IMR-90 (cell line): ENCODE measurements around the gene MSH4. TPM values are rescaled to one million over a fixed set of nuclear protein-coding genes. Genes with fewer than 3 reads are reported as not detected.
A peak's percentile ranks its signal among the peaks of the same experiment; 100 is the strongest.

Experiments used
- ATAC-seq: fragments of 200-7000 bp; cut with Tn5 transposase; 2 replicates; pipeline ENCODE4 v1.9.1; 2020; ENCODE audit warnings: low read depth, mild to moderate bottlenecking, moderate library complexity
- BruUV-seq: library from RNA; stranded (reverse); fragments of 400-500 nt; replicated peaks from 2 replicates; lab custom pipeline; 2021; lab: Mats Ljungman, UMichigan
- CTCF ChIA-PET: fragments of 300-600 bp; formaldehyde crosslinking; extraction: SDS; loops from one replicate; lab custom pipeline; 2021; ENCODE audit warnings: antibody characterized with exemption; lab: Yijun Ruan, JAX
- POLR2A ChIA-PET: fragments of 300-600 bp; sonication (Branson Sonifier 250); formaldehyde crosslinking; loops from one replicate; lab custom pipeline; 2022; ENCODE audit warnings: antibody characterized with exemption; ENCODE audit not compliant: unreplicated experiment; lab: Charles Lee
- DNase-seq: peaks from one replicate; pipeline ENCODE4 v3.0.0; 2013
- H2AFZ ChIP-seq: replicated peaks from 2 replicates; pipeline ENCODE3; 2013; ENCODE audit warnings: low read length, mild to moderate bottlenecking; ENCODE audit not compliant: poor library complexity
- H2AK5ac ChIP-seq: 2 replicates; pipeline ENCODE4 v1.6.1; 2013; ENCODE audit warnings: low read depth, low read length, inconsistent platforms
- H2AK9ac ChIP-seq: replicated peaks from 2 replicates; pipeline ENCODE3; 2013; ENCODE audit warnings: mild to moderate bottlenecking, low read depth, low read length, moderate library complexity; ENCODE audit not compliant: poor library complexity
- H2BK120ac ChIP-seq: 2 replicates; pipeline ENCODE4 v1.6.1; 2013; ENCODE audit warnings: low read depth, low read length, inconsistent platforms
- H2BK15ac ChIP-seq: 3 replicates; pipeline ENCODE4 v1.6.1; 2013; ENCODE audit warnings: low read depth, low read length, inconsistent platforms
- H2BK20ac ChIP-seq: 2 replicates; pipeline ENCODE4 v1.6.1; 2013; ENCODE audit warnings: low read depth, mild to moderate bottlenecking, inconsistent platforms, low read length, moderate library complexity
- H2BK5ac ChIP-seq: 2 replicates; pipeline ENCODE4 v1.6.1; 2013; ENCODE audit warnings: mild to moderate bottlenecking, low read depth, low read length, inconsistent platforms; ENCODE audit not compliant: poor library complexity, severe bottlenecking
- H3K14ac ChIP-seq: replicated peaks from 2 replicates; pipeline ENCODE4 v1.6.1; 2013; ENCODE audit warnings: low read depth, low read length, inconsistent platforms
- H3K18ac ChIP-seq: 2 replicates; pipeline ENCODE4 v1.6.1; 2013; ENCODE audit warnings: low read depth, low read length, control low read depth
- H3K23ac ChIP-seq: 2 replicates; pipeline ENCODE4 v1.6.1; 2013; ENCODE audit warnings: low read depth, low read length, inconsistent platforms
- H3K27ac ChIP-seq: 2 replicates; pipeline ENCODE4 v1.5.1; 2013; ENCODE audit warnings: mild to moderate bottlenecking, control low read depth, low read length; ENCODE audit not compliant: insufficient read depth
- H3K27me3 ChIP-seq: 2 replicates; pipeline ENCODE4 v1.6.1; 2013; ENCODE audit warnings: low read length; ENCODE audit not compliant: control insufficient read depth, insufficient read depth
- H3K36me3 ChIP-seq: 2 replicates; pipeline ENCODE4 v1.6.1; 2013; ENCODE audit warnings: low read length, mixed read lengths; ENCODE audit not compliant: control insufficient read depth, insufficient read depth
- H3K4ac ChIP-seq: 2 replicates; pipeline ENCODE4 v1.6.1; 2013; ENCODE audit warnings: low read depth, low read length, inconsistent platforms
- H3K4me1 ChIP-seq: 2 replicates; pipeline ENCODE4 v1.6.1; 2013; ENCODE audit warnings: low read length, mixed read lengths; ENCODE audit not compliant: control insufficient read depth, insufficient read depth
- H3K4me2 ChIP-seq: 2 replicates; pipeline ENCODE4 v1.6.1; 2013; ENCODE audit warnings: low read depth, mild to moderate bottlenecking, control low read depth, low read length, moderate library complexity
- H3K4me3 ChIP-seq: 2 replicates; pipeline ENCODE4 v1.5.1; 2013; ENCODE audit warnings: low read depth, mild to moderate bottlenecking, control low read depth, low read length, moderate library complexity; ENCODE audit not compliant: insufficient read depth
- H3K56ac ChIP-seq: 2 replicates; pipeline ENCODE4 v1.6.1; 2013; ENCODE audit warnings: low read length, inconsistent platforms; ENCODE audit not compliant: insufficient read depth; ENCODE audit errors: extremely low read depth
- H3K79me1 ChIP-seq, 2 experiments: 2 replicates each; pipeline ENCODE4 v1.6.1; 2013; ENCODE audit warnings: low read length in 2 of 2, inconsistent platforms in 1 of 2, low read depth in 1 of 2
- H3K9ac ChIP-seq: 2 replicates; pipeline ENCODE4 v1.6.1; 2013; ENCODE audit warnings: low read depth, low read length, control low read depth
- H3K9me1 ChIP-seq: 2 replicates; pipeline ENCODE4 v1.6.1; 2013; ENCODE audit warnings: low read length, inconsistent platforms; ENCODE audit not compliant: insufficient read depth
- H3K9me3 ChIP-seq: 2 replicates; pipeline ENCODE4 v1.6.1; 2013; ENCODE audit warnings: low read length; ENCODE audit not compliant: control insufficient read depth, insufficient read depth
- H4K20me1 ChIP-seq: 2 replicates; pipeline ENCODE4 v1.6.1; 2013; ENCODE audit warnings: low read length, inconsistent platforms; ENCODE audit not compliant: insufficient read depth
- H4K5ac ChIP-seq: 2 replicates; pipeline ENCODE4 v1.6.1; 2013; ENCODE audit warnings: mild to moderate bottlenecking, low read depth, low read length, control low read depth
- H4K8ac ChIP-seq, 2 experiments: 2 replicates each; pipeline ENCODE4 v1.6.1; 2013; ENCODE audit warnings: low read depth in 2 of 2, low read length in 2 of 2, control low read depth in 1 of 2, inconsistent platforms in 1 of 2
- H4K91ac ChIP-seq: 2 replicates; pipeline ENCODE4 v1.6.1; 2013; ENCODE audit warnings: low read depth, low read length, inconsistent platforms; ENCODE audit not compliant: insufficient read depth
- BHLHE40 ChIP-seq: fragments of 150-350 bp; IDR thresholded peaks from 2 replicates; pipeline ENCODE4 v1.6.1; 2016; ENCODE audit warnings: mild to moderate bottlenecking, low read depth, low read length
- CTCF ChIP-seq: conservative IDR thresholded peaks from 2 replicates; pipeline ENCODE4 v1.5.1; 2012; ENCODE audit warnings: mild to moderate bottlenecking, low read depth, low read length, improper control_type of control experiment
- ELK1 ChIP-seq: fragments of 150-350 bp; IDR thresholded peaks from 2 replicates; pipeline ENCODE4 v1.6.1; 2016; ENCODE audit warnings: low read depth, mild to moderate bottlenecking, low read length, moderate library complexity, borderline replicate concordance
- NFE2L2 ChIP-seq: fragments of 150-350 bp; IDR thresholded peaks from 2 replicates; pipeline ENCODE4 v1.6.1; 2016; ENCODE audit warnings: low read depth, mild to moderate bottlenecking, low read length
- POLR2A ChIP-seq: IDR thresholded peaks from 2 replicates; pipeline ENCODE4 v1.6.1; 2012; ENCODE audit warnings: mild to moderate bottlenecking, low read depth, low read length
- RAD21 ChIP-seq: IDR thresholded peaks from 2 replicates; pipeline ENCODE4 v1.6.1; 2012; ENCODE audit warnings: low read length, improper control_type of control experiment
- RCOR1 ChIP-seq: IDR thresholded peaks from 2 replicates; pipeline ENCODE4 v1.6.1; 2012; ENCODE audit warnings: mild to moderate bottlenecking, low read length, improper control_type of control experiment; ENCODE audit not compliant: insufficient replicate concordance
- RFX5 ChIP-seq: IDR thresholded peaks from 2 replicates; pipeline ENCODE4 v1.8.0; 2012; ENCODE audit warnings: low read depth, mild to moderate bottlenecking, low read length, moderate library complexity
- SMC3 ChIP-seq: fragments of 150-350 bp; IDR thresholded peaks from 2 replicates; pipeline ENCODE4 v1.6.1; 2016; ENCODE audit warnings: low read depth, mild to moderate bottlenecking, antibody characterized with exemption, low read length, moderate library complexity
- USF2 ChIP-seq: fragments of 150-350 bp; IDR thresholded peaks from 2 replicates; pipeline ENCODE4 v1.6.1; 2017; ENCODE audit warnings: mild to moderate bottlenecking, antibody characterized with exemption, low read length, low read depth
- WGBS, 2 experiments: methylation state at CpG; one replicate each; pipeline versions ENCODE4 v1.1.5 to v1.1.7; 2013; ENCODE audit warnings: missing lambda C conversion rate in 2 of 2; ENCODE audit not compliant: insufficient read length in 1 of 2; ENCODE audit errors: extremely low coverage in 2 of 2; 5-methylcytosine and 5-hydroxymethylcytosine counted together
- dilution Hi-C: fragments of 300-500 bp; cut with HindIII; formaldehyde crosslinking; loops from one replicate; pipeline ENCODE4 v1.14.3; 2018; ENCODE audit warnings: low sequenced_read_pairs; ENCODE audit not compliant: unreplicated experiment
- in situ Hi-C: fragments of 300-500 bp; cut with MboI; formaldehyde crosslinking; loops from 3 replicates; pipeline ENCODE4 v1.14.3; 2019; ENCODE audit warnings: low sequenced_read_pairs, inconsistent platforms, mixed read lengths
- intact Hi-C: fragments of 100-400 bp; cut with micrococcal nuclease; formaldehyde crosslinking; loops from 2 replicates; pipeline ENCODE4 v1.10.0; 2022
- polyA plus RNA-seq, 3 experiments: library from polyadenylated mRNA; depleted of rRNA; stranded (reverse); fragments of >200 nt; gene quantifications; 2 replicates each; pipeline ENCODE4 v1.2.3, GENCODE V29; 2012; ENCODE audit warnings: low replicate concordance in 1 of 3
- total RNA-seq: library from RNA; depleted of rRNA; stranded (reverse); fragments of >200 nt; gene quantifications from 2 replicates; pipeline ENCODE4 v1.2.3, GENCODE V29; 2012

MSH4 gene
- total and polyA plus RNA-seq, 2 of the 4 experiments (the other 2 are of a cell fraction): under 0.01 to 0.02 TPM

- Histone ChIP-seq H3K18ac (no peak overlapping the region), H4K20me1 (no peaks in the 10 kb centered on the region), H2BK15ac (no peak overlapping the region), H2BK5ac (no peak overlapping the region), H3K4me3 (no peak overlapping the region), H4K8ac (no peak overlapping the region), H4K5ac (no peak overlapping the region), H3K36me3 (no peaks in the 10 kb centered on the region), H2AFZ (no peak overlapping the region), H3K27me3 (no peaks in the 10 kb centered on the region), H3K23ac (no peak overlapping the region), H3K14ac (no peak overlapping the region), H3K9ac (no peak overlapping the region), H3K9me1 (no peaks in the 10 kb centered on the region), H3K56ac (no peak overlapping the region), H2BK20ac (no peak overlapping the region), H3K4ac (no peak overlapping the region), H3K79me1 (no peaks in the 10 kb centered on the region), H2AK5ac (no peak overlapping the region), H3K9me3 (no peaks in the 10 kb centered on the region), H2BK120ac (no peak overlapping the region), H3K27ac (no peak overlapping the region), H3K4me2 (no peak overlapping the region), H3K4me1 (no peaks in the 10 kb centered on the region), H2AK9ac (no peak overlapping the region), H4K91ac (no peak overlapping the region)
- WGBS, 2 experiments: no CpG with 5 or more reads among the region's 2 CpGs
- ATAC-seq (peak; percentile 91), DNase-seq (peak; percentile 50)
- dilution Hi-C loops (no loop called here), in situ Hi-C loops (no loop called here), intact Hi-C loops (loop anchor here (1.0 to 5.0 kb wide), 5 partner anchors 84 to 1234 kb away; no protein-coding TSS in a partner anchor)
- ChIA-PET CTCF (interaction anchor here (0.7 to 1.2 kb wide), 4 partner anchors 9 to 1609 kb away, joined by 3 to 8 read pairs (median 3); no protein-coding TSS in a partner anchor), POLR2A (no interaction called here)
- TF ChIP-seq CTCF (peak; percentile 64), SMC3 (peak; percentile 50), ELK1 (no peak), USF2 (no peak), RFX5 (no peak), NFE2L2 (no peak), RAD21 (peak; percentile 68), POLR2A (no peak), RCOR1 (no peak), BHLHE40 (no peak)
- BruUV-seq: no TSS peak
These were observed 112.1 kb downstream of the MSH4 start for GRCh38 chr1:75908717-75909152.
